Adrenal gland (tissue), 12 donors: ENCODE measurements around the gene ACACB. TPM values are rescaled to one million over a fixed set of nuclear protein-coding genes. Genes with fewer than 3 reads are reported as not detected.

ENCODE experiments used
- DNase-seq, 7 donors: peaks; one replicate each; pipeline ENCODE4 v3.0.0-alpha.2; 2019 to 2020
- H3K27ac ChIP-seq, 5 donors: fragments of 200-600 bp; sonication (generic) in 4 of 5; 1 replicate in 3 of 5; 2 replicates in 2 of 5; pipeline versions ENCODE4 v1.5.1 to v1.8.0; 2016 to 2020; ENCODE audit warnings: mild to moderate bottlenecking in 1 of 5
- H3K27me3 ChIP-seq: fragments of 200-600 bp; 2 replicates; pipeline ENCODE4 v1.8.0; 2021
- H3K36me3 ChIP-seq, 2 donors: fragments of 200-600 bp; replicated peaks in 1 of 2; 1 replicate in 1 of 2; 2 replicates in 1 of 2; pipeline versions ENCODE4 v1.5.1 to v1.8.0; 2018 to 2022
- H3K4me1 ChIP-seq, 2 donors: fragments of 200-600 bp; replicated peaks in 1 of 2; 1 replicate in 1 of 2; 2 replicates in 1 of 2; pipeline versions ENCODE4 v1.5.1 to v1.8.0; 2018 to 2021
- H3K4me3 ChIP-seq, 4 donors: fragments of 200-600 bp; sonication (generic) in 3 of 4; one replicate each; pipeline ENCODE4 v1.5.1; 2016 to 2018
- H3K9me3 ChIP-seq, 3 donors: fragments of 200-600 bp; sonication (generic) in 1 of 3; replicated peaks in 1 of 3; 1 replicate in 2 of 3; 2 replicates in 1 of 3; pipeline versions ENCODE4 v1.5.1 to v1.8.0; 2016 to 2021
- POLR2A ChIP-seq, 2 donors: fragments of 450-650 bp; IDR thresholded peaks; one replicate each; pipeline ENCODE4 v1.6.1; 2017; ENCODE audit warnings: antibody characterized with exemption in 2 of 2, mild to moderate bottlenecking in 2 of 2, moderate library complexity in 1 of 2
- WGBS, 4 donors: extraction: QIAGEN DNeasy Blood & Tissue Kit in 2 of 4; methylation state at CpG; one replicate each; pipeline versions ENCODE4 v1.1.5 to v1.1.7; 2013 to 2017; 5-methylcytosine and 5-hydroxymethylcytosine counted together
- intact Hi-C, 2 donors: fragments of 100-400 bp; cut with DNase I; formaldehyde crosslinking; loops; one replicate each; pipeline versions ENCODE4 v1.14.1 to v1.15.0; 2022 to 2023
- polyA plus RNA-seq, 3 donors: library from polyadenylated mRNA; stranded (reverse); fragments of 200-250 nt in 2 of 3; fragments of 350-450 nt in 1 of 3; fragmentation: Illumina TruSeq in 1 of 3; extraction: RNeasy Lipid Tissue Mini Kit (QIAGEN cat#74804) in 1 of 3; gene quantifications; one replicate each; pipeline ENCODE4 v1.2.3, GENCODE V29; 2013 to 2014
- total RNA-seq, 9 donors: library from RNA; depleted of rRNA in 4 of 9; stranded (reverse); fragments of >200 nt in 4 of 9; fragments of 120-200 nt in 1 of 9; fragmentation: NEBNext Ultra II Directional in 1 of 9; extraction: Animal tissue kit (Norgen Biotek cat#: 25700) in 1 of 9; gene quantifications; one replicate each; pipeline versions ENCODE4 v1.1.0 to v1.2.4, GENCODE V29; 2013 to 2023
- TF ChIP-seq, protein P1 (sequence below), 6 experiments: fragments of 450-650 bp in 4 of 6; fragments of 200-600 bp in 2 of 6; sonication (generic) in 1 of 6; IDR thresholded peaks; 1 replicate in 5 of 6; 2 replicates in 1 of 6; pipeline versions ENCODE4 v1.5.1 to v1.8.0; 2016 to 2021; ENCODE audit warnings: antibody characterized with exemption in 6 of 6, mild to moderate bottlenecking in 2 of 6, moderate library complexity in 1 of 6
- donor health status: healthy with polysubstance abuse.
- donor health status: Bipolar disorder and iron deficiency.
- donor health status: DM: yes; HTN: yes; CAD: no.
- donor health status: DM: no; HTN: no; CAD: no.
- donor health status: DM: no; HTN: no; CAD: no.
- donor health status: DM: yes; HTN: yes; CAD: no.

The ACACB gene
- total and polyA plus RNA-seq, 12 donors = 35.5 to 143 (median 65.7) TPM

DNA sequence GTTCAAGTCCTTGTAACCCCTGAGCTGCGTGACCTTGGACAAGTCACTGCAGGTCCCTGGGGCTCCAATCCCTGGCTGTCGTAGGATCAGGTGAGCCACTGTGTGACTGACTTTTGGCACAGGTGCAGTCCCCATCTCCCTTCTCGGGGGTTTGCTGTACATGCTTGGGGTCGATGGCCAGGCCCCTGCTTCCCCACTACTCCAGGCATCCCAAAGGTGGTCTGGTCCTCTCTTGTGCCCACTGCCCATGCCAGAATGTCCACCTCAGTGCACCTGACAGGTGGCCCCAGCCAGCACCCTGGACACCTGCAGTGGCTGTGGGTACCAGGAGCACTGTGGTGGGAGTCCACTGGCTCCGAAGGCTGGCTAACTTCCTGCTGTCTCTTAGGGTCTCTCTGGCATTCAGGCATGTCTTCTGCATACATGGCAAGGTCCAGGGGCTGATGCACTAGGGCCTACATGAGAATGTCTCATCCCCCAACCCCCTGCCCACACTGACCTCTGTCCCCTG, 178.0 kb downstream of the ACACB start:
- Histone ChIP-seq H3K36me3 (no peaks in the 10 kb centered on the region), H3K9me3 (no peaks in the 10 kb centered on the region), H3K27me3 (peaks cover 8% of the 10 kb centered on the region), H3K4me1 (no peaks in the 10 kb centered on the region), H3K27ac (no peak overlapping the region), H3K4me3 (no peak overlapping the region)
- 73 to 84% (median 80%) methylated on average over 2 to 5 of the region's 5 CpGs for whole genome bisulfite sequencing, 4 donors
- DNase-seq = no peak
- intact Hi-C loops = no loop called here
- no peak for TF ChIP-seq POLR2A (IDR thresholded peaks at IDR 0.05)
- TF ChIP-seq, protein P1, sequence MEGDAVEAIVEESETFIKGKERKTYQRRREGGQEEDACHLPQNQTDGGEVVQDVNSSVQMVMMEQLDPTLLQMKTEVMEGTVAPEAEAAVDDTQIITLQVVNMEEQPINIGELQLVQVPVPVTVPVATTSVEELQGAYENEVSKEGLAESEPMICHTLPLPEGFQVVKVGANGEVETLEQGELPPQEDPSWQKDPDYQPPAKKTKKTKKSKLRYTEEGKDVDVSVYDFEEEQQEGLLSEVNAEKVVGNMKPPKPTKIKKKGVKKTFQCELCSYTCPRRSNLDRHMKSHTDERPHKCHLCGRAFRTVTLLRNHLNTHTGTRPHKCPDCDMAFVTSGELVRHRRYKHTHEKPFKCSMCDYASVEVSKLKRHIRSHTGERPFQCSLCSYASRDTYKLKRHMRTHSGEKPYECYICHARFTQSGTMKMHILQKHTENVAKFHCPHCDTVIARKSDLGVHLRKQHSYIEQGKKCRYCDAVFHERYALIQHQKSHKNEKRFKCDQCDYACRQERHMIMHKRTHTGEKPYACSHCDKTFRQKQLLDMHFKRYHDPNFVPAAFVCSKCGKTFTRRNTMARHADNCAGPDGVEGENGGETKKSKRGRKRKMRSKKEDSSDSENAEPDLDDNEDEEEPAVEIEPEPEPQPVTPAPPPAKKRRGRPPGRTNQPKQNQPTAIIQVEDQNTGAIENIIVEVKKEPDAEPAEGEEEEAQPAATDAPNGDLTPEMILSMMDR (IDR thresholded peaks at IDR 0.05) = no peak

DNA sequence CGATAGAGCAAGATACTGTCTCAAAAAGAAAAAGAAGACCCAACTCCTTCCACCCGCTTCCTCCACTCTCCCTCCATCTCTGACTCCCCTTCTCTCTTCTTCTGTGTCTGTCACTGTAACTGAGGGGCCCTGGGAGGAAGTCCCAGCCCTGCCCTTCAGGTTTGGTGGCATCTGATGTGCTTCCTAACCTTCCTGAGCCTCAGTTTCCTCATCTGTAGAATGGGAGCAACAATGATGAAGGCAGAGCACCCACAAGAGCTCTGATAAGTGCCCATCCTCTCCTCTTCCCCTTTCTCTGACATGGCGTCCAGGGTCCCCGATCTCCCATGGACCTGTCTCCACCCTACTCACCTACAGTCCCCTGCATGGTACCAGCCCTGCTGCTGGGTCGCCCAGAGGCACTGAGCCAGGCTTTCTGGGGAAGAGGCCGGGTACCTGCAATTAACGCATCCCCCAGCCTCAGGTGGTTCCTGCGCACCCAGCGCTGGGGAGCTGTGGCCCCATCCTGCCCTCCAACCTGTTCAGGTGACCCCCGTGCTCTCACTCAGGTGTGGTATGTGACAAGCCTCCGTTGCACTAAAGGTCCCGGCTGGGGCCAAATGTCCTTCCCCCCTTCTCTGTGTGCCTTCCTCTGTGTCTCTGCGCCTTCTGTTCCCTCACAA, 179.5 kb downstream of the ACACB start:
- Histone ChIP-seq H3K27me3 (peaks cover 8% of the 10 kb centered on the region), H3K9me3 (no peaks in the 10 kb centered on the region), H3K36me3 (no peaks in the 10 kb centered on the region), H3K27ac (no peak overlapping the region), H3K4me3 (no peak overlapping the region), H3K4me1 (no peaks in the 10 kb centered on the region)
- intact Hi-C loops = no loop called here
- no peak for DNase-seq
- WGBS, 4 donors = 71 to 79% (median 75%) methylated on average over 11 to 13 of the region's 13 CpGs
- no peak for TF ChIP-seq POLR2A (IDR thresholded peaks at IDR 0.05)
- TF ChIP-seq, protein P1 (IDR thresholded peaks at IDR 0.05) = no peak

DNA sequence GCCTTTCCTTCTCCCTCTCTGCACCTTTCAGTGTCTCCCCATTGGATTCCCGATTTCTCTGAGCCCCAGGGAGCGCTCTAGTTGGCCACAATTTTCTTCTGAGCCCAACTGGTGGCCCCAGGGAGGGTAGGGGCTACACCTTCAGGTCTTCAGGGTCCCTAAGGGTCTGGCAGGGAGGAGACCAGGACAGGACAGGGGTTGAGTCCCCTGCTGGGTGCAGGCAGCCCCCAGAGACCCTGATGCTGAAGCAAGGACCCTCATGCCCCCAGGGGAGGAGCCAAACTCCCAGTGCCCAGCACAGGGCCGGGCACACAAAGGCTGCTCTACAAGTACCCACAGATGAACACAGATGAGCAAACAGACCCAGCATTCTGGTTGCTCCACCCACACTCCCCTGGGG, 180.0 kb downstream of the ACACB start:
- no peaks in the 10 kb centered on the region for H3K9me3 ChIP-seq

DNA sequence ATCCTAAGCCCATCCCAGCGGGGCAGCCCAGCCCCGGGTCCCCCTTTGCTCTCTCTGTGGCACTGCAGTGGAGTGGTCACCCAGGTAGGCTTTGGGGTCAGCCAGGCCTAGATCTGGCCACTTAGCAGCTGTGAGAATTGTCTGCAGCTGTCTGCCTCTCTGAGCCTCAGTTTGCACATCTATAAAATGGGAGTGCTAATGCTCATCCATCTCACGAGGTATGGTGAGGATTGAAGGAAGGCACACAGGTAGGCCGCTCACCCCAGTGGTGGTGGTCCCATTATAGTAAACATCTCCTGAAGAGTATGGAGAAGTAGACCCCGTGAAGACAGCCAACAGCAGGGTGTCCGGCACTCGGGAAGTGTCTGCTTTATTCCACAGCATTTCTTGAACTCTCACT, 183.5 kb downstream of the ACACB start:
- Histone ChIP-seq H3K4me1 (no peaks in the 10 kb centered on the region), H3K9me3 (no peaks in the 10 kb centered on the region), H3K27ac (no peak overlapping the region), H3K4me3 (no peak overlapping the region), H3K36me3 (no peaks in the 10 kb centered on the region), H3K27me3 (peaks cover 5% of the 10 kb centered on the region)
- intact Hi-C loops = no loop called here
- 67 to 88% (median 87%) methylated on average over 7 of the region's 7 CpGs for WGBS, 4 donors
- no peak for TF ChIP-seq POLR2A (IDR thresholded peaks at IDR 0.05)
- TF ChIP-seq, protein P1 (IDR thresholded peaks at IDR 0.05) = no peak
- no peak for DNase-seq

More for the DNA sequence above, 180.0 kb downstream of the ACACB start:
- WGBS, 4 donors = 66 to 77% (median 73%) methylated on average over 2 to 3 of the region's 3 CpGs
- H3K36me3 ChIP-seq = no peaks in the 10 kb centered on the region
- H3K27ac ChIP-seq = no peak overlapping the region
- peaks cover 12% of the 10 kb centered on the region for H3K27me3 ChIP-seq
- intact Hi-C loops = no loop called here
- no peak for DNase-seq
- no peak overlapping the region for H3K4me3 ChIP-seq
- TF ChIP-seq, protein P1 (IDR thresholded peaks at IDR 0.05) = no peak
- no peak for TF ChIP-seq POLR2A (IDR thresholded peaks at IDR 0.05)
- H3K4me1 ChIP-seq = no peaks in the 10 kb centered on the region
